Measurements from ENCODE around the gene EDC3. TPM values are rescaled to one million over a fixed set of nuclear protein-coding genes. Genes with fewer than 3 reads are reported as not detected.

Gene EDC3
- polyA plus RNA-seq, 2 of the 4 experiments (the other 2 are of a cell fraction): 23.2 to 24.1 TPM

DNA sequence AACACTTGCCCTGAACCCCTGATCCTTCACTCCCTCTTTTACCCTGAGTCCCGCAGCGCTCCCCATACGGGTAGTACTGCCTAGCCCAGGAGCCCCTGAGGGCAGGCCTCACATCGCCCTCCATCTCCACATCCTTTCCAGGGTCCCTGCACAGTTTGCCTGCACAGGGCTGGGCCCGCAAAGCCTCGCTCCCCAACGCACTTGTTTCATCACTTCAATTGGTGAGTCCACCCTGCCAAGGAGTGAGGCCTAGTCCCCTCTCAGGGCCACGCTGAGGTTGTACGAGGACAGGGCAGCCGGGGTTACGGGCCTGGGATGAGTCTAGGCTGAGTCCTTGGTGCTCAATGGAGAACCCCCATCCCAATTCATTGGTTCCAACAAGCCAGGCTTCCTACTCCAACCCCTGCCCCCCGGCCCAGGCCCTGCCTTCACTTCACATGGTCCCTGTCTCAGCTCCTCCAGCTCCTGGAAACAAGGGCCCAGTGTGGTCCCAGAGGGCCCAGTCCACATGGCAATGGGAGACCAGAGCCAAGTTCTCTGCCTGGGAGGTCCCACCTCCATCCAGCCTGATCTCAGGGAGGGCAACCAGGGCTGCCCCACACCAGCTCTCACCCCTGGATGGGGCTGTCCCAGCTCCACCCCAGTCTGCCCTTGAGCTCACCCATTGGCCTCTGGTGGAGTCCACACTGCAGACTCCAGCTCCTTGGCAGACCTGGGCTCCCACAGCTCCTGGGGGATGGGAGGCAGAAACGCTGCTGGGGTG, 92.6 kb downstream of the EDC3 start:
- Histone ChIP-seq H3K9me3 (no peaks in the 10 kb centered on the region), H3K4me1 (0 out of 3 replicates have a peak, but pooled peaks cover 6% of the 10 kb centered on the region), H3K4me3 (no peak overlapping the region), H3K4me2 (no peak overlapping the region), H3K27ac (no peak overlapping the region)
- no peak for FAIRE-seq
- TF ChIP-seq CHD2 (IDR thresholded peaks at IDR 0.05; ENCODE audit: low read length, partially characterized antibody) (no peak), ZNF302 (CRISPR knock-in tag; IDR thresholded peaks at IDR 0.05) (no peak), HEYL (CRISPR knock-in tag; IDR thresholded peaks at IDR 0.05) (no peak), NPAS2 (CRISPR knock-in tag; IDR thresholded peaks at IDR 0.05; ENCODE audit: borderline replicate concordance) (no peak), MAFK (IDR thresholded peaks at IDR 0.05; ENCODE audit: partially characterized antibody) (no peak)
- TF ChIP-seq, protein P1, sequence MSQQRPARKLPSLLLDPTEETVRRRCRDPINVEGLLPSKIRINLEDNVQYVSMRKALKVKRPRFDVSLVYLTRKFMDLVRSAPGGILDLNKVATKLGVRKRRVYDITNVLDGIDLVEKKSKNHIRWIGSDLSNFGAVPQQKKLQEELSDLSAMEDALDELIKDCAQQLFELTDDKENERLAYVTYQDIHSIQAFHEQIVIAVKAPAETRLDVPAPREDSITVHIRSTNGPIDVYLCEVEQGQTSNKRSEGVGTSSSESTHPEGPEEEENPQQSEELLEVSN (IDR thresholded peaks at IDR 0.05; ENCODE audit: borderline replicate concordance, low read depth): no peak
- TF ChIP-seq, protein P2, sequence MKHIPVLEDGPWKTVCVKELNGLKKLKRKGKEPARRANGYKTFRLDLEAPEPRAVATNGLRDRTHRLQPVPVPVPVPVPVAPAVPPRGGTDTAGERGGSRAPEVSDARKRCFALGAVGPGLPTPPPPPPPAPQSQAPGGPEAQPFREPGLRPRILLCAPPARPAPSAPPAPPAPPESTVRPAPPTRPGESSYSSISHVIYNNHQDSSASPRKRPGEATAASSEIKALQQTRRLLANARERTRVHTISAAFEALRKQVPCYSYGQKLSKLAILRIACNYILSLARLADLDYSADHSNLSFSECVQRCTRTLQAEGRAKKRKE (CRISPR knock-in tag; IDR thresholded peaks at IDR 0.05; ENCODE audit: low read depth): no peak
- TF ChIP-seq, protein P3, sequence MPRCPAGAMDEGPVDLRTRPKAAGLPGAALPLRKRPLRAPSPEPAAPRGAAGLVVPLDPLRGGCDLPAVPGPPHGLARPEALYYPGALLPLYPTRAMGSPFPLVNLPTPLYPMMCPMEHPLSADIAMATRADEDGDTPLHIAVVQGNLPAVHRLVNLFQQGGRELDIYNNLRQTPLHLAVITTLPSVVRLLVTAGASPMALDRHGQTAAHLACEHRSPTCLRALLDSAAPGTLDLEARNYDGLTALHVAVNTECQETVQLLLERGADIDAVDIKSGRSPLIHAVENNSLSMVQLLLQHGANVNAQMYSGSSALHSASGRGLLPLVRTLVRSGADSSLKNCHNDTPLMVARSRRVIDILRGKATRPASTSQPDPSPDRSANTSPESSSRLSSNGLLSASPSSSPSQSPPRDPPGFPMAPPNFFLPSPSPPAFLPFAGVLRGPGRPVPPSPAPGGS (IDR thresholded peaks at IDR 0.05): no peak
- ATAC-seq: no peak
- DNase-seq (ENCODE audit: low read depth in 1 of 2, low spot score in 1 of 2): no peak
- WGBS (ENCODE audit: missing lambda C conversion rate): 92% methylated on average over 8 of the region's 13 CpGs
- POLR2A ChIA-PET: no interaction called here
- CTCF ChIA-PET: interaction anchor here (0.6 to 1.8 kb wide), 3 partner anchors 10 to 172 kb away, joined by 3 to 6 read pairs (median 4); no protein-coding TSS in a partner anchor

DNA sequence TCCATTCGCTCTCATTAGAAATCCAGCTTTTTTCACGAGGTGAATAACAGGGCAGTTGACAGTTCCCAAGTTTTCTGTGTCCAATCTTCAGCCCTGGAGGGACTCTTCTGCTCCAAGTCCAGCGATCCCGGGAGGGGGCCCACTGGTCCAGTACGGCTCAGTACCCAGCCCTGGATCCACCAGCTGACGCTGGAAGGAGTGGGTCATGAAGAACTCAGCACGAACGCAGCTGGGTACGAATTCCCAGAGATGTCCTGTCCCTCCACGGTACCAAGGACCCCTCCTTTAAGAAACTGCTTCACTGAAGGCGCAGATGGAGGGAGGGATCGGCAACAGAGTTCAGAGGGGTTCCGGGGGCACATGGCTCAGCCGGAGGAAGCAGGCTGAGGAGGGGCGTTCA, 96.7 kb downstream of the EDC3 start:
- peak overlapping the region; percentile 91 for H3K4me2 ChIP-seq
- POLR2A ChIA-PET: interaction anchor here (2.2 kb wide), 1 partner anchor 58 kb away, joined by 14 read pairs; the partner anchor contains the start of gene ARID3B
- no peak for FAIRE-seq

More for the DNA sequence above, 96.7 kb downstream of the EDC3 start:
- H3K9me3 ChIP-seq: no peaks in the 10 kb centered on the region
- DNase-seq (ENCODE audit: low read depth in 1 of 2, low spot score in 1 of 2) (no peak), ATAC-seq (no peak)
- peaks cover 11% of the 10 kb centered on the region; the same call in 2 of the 3 replicates for H3K4me1 ChIP-seq
- TF ChIP-seq FOSB (CRISPR knock-in tag; IDR thresholded peaks at IDR 0.05) (no peak), EHF (CRISPR knock-in tag; IDR thresholded peaks at IDR 0.05) (no peak), NPAS2 (CRISPR knock-in tag; IDR thresholded peaks at IDR 0.05; ENCODE audit: borderline replicate concordance) (no peak), NR3C1 (IDR thresholded peaks at IDR 0.05) (no peak), NFE2L2 (conservative IDR thresholded peaks at IDR 0.05; ENCODE audit: low read length) (no peak), SREBF2 (IDR thresholded peaks at IDR 0.05) (no peak), KDM5A (IDR thresholded peaks at IDR 0.05) (no peak), RAD21 (conservative IDR thresholded peaks at IDR 0.05 in 1 of 2, IDR thresholded peaks at IDR 0.05 in 1 of 2) (no peak), HOXB5 (CRISPR knock-in tag; IDR thresholded peaks at IDR 0.05) (no peak), CHD4 (IDR thresholded peaks at IDR 0.05; ENCODE audit: borderline replicate concordance) (no peak), RCOR1 (IDR thresholded peaks at IDR 0.05; ENCODE audit: low read depth, low read length) (no peak), BHLHE40 (IDR thresholded peaks at IDR 0.05; ENCODE audit: low read depth, low read length) (no peak), POLR2A (IDR thresholded peaks at IDR 0.05; ENCODE audit: low read length) (no peak)
- TF ChIP-seq, protein P4, sequence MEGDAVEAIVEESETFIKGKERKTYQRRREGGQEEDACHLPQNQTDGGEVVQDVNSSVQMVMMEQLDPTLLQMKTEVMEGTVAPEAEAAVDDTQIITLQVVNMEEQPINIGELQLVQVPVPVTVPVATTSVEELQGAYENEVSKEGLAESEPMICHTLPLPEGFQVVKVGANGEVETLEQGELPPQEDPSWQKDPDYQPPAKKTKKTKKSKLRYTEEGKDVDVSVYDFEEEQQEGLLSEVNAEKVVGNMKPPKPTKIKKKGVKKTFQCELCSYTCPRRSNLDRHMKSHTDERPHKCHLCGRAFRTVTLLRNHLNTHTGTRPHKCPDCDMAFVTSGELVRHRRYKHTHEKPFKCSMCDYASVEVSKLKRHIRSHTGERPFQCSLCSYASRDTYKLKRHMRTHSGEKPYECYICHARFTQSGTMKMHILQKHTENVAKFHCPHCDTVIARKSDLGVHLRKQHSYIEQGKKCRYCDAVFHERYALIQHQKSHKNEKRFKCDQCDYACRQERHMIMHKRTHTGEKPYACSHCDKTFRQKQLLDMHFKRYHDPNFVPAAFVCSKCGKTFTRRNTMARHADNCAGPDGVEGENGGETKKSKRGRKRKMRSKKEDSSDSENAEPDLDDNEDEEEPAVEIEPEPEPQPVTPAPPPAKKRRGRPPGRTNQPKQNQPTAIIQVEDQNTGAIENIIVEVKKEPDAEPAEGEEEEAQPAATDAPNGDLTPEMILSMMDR (IDR thresholded peaks at IDR 0.05): no peak
- TF ChIP-seq, protein P5, sequence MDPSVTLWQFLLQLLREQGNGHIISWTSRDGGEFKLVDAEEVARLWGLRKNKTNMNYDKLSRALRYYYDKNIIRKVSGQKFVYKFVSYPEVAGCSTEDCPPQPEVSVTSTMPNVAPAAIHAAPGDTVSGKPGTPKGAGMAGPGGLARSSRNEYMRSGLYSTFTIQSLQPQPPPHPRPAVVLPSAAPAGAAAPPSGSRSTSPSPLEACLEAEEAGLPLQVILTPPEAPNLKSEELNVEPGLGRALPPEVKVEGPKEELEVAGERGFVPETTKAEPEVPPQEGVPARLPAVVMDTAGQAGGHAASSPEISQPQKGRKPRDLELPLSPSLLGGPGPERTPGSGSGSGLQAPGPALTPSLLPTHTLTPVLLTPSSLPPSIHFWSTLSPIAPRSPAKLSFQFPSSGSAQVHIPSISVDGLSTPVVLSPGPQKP (IDR thresholded peaks at IDR 0.05; ENCODE audit: low read depth, low read length): no peak
- TF ChIP-seq, protein P6, sequence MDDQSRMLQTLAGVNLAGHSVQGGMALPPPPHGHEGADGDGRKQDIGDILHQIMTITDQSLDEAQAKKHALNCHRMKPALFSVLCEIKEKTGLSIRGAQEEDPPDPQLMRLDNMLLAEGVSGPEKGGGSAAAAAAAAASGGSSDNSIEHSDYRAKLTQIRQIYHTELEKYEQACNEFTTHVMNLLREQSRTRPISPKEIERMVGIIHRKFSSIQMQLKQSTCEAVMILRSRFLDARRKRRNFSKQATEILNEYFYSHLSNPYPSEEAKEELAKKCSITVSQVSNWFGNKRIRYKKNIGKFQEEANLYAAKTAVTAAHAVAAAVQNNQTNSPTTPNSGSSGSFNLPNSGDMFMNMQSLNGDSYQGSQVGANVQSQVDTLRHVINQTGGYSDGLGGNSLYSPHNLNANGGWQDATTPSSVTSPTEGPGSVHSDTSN (IDR thresholded peaks at IDR 0.05): no peak
- TF ChIP-seq, protein P7, sequence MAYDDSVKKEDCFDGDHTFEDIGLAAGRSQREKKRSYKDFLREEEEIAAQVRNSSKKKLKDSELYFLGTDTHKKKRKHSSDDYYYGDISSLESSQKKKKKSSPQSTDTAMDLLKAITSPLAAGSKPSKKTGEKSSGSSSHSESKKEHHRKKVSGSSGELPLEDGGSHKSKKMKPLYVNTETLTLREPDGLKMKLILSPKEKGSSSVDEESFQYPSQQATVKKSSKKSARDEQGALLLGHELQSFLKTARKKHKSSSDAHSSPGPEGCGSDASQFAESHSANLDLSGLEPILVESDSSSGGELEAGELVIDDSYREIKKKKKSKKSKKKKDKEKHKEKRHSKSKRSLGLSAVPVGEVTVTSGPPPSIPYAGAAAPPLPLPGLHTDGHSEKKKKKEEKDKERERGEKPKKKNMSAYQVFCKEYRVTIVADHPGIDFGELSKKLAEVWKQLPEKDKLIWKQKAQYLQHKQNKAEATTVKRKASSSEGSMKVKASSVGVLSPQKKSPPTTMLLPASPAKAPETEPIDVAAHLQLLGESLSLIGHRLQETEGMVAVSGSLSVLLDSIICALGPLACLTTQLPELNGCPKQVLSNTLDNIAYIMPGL (CRISPR knock-in tag; IDR thresholded peaks at IDR 0.05; ENCODE audit: borderline replicate concordance): no peak
- WGBS (ENCODE audit: missing lambda C conversion rate): 93% methylated on average over 11 of the region's 15 CpGs
- H3K4me3 ChIP-seq: peak overlapping the region; percentile 63; the same call in 2 of the 3 replicates
- CTCF ChIA-PET: interaction anchor here (1.0 to 1.1 kb wide), 3 partner anchors 15 to 172 kb away, joined by 3 read pairs; no protein-coding TSS in a partner anchor
- H3K27ac ChIP-seq: peak overlapping the region; percentile 88 to 90; a peak in 4 of 6 replicates

All from A549 (cell line).